ENCODE measurements around the gene AASDH.
"Not testable (repeated sequence)": the region's sequence is repeated elsewhere in the genome, so short reads cannot be mapped to it uniquely, and the experiment has no call there.

AASDH gene

DNA sequence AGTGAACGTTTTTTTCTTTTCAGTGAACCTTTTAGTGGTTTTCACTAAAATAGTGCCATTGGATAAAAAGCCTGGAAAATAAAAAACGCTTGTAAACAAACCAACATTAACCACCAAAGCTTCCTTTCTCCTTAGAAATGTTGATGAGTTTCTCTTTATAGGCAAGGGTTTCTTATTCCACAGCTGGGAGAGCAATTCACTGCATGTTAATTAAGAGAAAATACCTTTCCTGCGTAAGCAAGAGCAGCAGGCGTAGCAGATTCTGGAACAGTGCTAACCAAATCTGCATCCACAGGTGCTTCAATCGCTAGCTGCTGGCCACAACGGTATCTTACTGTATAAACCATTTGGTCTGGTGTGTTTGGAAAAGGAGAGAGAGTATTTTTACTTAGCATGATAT lies 13.3 kb upstream of the AASDH start:
- DNase-seq: no peak

DNA sequence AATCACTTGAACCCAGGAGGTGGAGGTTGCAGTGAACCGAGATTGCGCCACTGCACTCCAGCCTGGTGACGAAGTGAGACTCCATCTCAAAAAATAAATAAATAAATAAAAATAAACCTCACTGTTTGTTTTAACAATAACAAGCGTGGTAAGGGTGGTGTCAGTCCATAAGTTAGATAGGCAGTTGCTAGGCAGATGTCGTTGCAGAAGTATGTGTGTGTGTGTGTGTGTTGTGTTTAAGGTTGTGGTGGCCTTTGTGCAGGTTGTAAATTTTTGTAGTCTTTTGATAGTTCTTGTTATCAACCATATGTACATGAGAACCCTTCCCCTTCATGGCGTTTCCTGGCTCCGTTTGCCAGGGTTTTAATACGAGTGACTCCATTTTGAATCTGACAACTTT lies 4.0 kb upstream of the AASDH start:
- DNase-seq: no peak

DNA sequence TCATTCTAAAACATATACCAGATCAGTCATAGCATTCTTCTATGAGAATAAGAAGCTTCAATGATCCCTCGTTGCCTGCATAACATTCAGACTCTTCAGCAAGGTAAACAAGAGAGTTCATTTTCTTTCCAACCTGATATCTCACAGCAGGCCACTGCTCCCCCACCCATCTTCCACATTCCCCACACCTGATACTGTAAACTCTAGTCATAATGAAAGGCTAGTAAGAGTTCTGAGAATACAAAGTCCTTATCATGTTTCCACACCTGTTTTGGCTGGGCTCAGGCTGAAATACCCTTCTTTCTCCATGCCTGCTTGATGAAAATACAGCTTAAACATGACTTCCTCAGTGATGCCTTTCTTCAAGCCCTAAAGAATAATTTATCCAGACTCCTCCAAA lies 2.3 kb upstream of the AASDH start:
- DNase-seq: no peak

DNA sequence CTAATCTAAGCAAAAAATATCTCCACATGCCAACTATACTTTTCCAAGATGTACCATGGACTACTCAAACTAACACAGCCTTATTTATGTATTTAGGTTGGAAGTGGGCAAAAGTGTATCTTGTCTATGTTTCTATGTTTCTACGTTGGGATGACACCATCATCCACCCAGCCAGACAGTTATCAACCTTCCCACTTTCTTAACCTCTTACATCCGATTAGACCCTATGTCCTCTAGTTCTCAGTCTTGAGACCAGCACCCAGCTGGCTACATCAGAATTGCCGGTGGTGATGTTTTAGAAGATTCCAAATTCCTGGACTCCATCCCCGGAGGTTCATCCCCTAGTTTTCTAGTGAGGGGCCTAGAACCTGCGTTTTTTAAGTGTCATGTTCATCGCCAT lies 1.0 kb upstream of the AASDH start:
- no peak for DNase-seq

DNA sequence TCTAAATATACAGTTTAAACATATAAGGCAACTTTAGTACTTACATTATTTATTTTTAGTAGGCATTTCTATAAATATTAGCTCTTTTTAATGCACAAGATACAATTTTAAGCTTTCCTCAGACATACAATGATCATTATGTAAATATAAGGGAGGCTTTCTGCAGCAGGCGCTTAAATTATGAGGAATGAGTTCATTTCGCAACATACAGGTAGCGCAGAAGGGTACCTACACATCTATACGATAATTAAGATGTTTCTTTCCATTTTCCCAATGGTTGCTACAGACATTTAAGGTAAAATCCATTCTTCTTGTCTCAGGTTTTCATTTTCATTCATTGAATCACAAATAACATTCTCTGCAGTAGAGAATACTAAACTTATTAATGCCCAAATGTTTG lies 1.2 kb downstream of the AASDH start:
- no peak for DNase-seq

DNA sequence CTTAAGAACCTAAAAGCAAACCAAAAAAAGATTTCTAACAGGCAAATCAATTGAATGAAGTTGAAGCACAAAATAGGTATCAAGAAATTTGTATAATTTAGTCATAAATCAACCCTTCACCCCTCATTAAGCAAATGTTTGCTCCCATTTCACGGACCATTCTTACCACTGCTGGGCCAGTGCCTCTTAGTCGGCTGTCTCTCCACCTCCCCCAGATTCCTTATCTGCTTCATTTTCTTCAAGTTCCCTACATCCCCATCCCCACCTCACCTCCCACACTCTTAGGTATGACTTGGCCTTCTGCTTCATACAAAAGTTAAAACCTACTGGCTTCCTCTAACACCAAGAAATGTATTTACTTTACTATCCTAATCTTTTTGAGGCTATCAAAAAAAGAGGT lies 11.8 kb downstream of the AASDH start:
- no peak for DNase-seq

DNA sequence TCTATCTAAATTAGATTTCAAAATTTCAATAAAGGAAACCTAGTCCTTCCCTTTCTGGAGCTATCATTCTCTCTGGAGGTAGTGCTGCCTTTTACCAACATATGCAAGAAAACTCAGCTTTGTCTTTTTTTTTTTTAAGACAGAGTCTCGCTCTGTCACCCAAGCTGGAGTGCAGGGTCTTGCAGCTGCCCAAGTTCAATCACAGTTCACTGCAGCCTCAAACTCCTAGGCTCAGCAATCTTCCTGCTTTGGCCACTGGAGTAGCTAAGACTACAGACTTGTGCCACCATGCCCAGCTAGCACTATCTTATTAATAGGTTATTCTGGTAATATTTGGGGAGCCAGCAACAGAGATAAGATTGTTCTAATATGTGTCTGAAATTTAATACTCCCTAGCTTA lies 12.3 kb downstream of the AASDH start:
- DNase-seq: no peak

DNA sequence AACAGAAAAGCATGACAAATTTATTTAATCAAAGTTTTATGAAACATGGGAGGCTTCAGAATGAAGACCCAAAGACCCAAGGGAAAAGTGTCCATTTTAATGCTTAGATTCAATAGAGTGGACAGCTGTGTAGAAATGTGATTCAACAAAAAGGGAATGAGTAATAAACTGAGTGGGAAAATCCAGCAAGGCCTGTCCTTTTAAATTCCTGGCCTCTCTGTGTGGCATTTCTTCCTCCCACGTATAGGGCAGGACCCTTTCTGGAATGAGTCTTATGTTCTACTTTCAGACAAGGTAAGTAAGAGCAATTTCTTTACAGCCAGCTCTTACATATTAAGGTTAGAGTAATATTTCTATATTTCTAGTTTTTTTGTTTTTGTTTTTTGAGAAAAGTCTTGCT lies 14.5 kb downstream of the AASDH start:
- no peak for DNase-seq

DNA sequence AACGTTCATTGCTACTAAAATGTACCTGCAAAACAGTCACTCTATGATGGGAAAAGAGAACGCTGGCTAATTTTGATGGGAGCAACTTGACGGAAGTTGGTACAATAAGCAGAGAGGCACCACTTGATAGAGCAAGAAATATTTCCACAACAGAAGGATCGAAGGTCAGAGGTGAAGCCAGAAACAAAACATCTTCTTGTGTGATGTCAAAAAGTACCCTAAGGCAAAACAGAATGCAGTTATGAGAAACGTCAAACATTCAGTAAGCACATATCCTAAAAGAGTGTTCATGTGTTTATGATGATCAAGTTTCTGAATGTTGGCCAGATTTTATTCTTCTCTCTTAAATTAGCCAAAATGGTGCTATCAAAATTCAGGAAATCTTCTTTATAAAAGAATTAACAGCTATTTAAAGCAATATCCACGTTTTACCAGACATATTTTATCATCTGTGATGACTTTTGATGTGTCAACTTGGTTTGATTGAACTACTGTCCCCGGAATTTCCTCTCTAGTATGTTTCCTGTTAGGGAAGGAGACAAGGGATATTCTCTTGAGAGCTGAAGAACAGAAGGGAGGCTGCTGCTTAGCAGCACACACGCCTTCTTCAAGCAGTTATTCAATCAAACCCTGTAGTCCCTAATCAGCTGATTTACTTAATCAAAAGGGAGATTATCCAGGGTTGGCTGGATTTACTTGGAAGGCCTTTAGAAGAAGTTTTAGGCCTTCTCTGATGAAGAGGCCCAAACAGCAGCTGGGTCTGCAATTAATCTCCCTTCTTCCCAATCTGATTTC lies 15.7 kb downstream of the AASDH start:
- DNase-seq: no peak

DNA sequence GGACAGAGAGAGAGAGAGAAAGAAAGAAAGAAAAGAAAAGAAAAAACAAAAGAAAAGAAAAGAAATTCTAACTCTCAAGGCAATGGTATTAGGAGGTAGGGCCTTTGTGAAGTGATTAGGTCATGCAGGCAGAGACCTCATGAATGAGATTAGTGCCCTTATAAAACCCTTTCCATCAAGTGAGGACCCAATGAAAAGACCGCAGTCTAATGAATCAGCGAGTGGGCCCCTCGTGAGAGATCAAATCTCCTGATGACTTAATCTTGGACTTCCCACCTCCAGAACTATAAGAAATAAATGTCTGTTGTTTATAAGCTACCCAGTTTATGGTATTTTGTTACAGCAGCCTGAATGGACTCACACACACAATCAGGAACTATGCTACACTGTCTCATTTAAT lies 16.9 kb downstream of the AASDH start:
- DNase-seq: no peak

DNA sequence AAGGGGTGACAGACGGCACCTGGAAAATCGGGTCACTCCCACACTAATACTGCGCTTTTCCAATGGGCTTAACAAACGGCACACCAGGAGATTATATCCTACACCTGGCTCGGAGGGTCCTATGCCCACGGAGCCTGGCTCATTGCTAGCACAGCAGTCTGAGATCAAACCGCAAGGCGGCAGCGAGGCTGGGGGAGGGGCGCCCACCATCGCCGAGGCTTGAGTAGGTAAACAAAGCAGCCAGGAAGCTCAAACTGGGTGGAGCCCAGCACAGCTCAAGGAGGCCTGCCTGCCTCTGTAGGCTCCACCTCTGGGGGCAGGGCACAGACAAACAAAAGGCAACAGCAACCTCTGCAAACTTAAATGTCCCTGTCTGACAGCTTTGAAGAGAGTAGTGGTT lies 24.3 kb downstream of the AASDH start:
- DNase-seq: not testable (repeated sequence)

DNA sequence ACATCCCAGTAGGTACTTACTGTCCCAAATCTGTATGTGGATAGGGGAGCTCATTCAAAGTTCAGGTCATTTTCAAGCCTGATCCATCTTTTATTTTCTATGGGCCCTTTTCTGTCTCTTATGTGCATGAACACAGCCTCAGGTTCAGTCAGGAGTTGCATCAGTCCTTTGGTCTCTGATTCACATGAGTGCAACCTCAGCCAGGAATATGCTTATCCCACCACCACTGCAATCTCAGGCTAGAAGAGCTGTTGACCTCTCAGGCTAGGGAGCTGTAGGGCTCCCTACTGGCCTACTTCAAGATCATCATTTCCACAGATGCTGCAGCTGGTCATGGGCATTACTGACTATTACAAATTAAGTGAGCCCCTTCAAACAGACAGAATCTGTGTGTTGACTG lies 27.2 kb downstream of the AASDH start:
- no peak for DNase-seq

DNA sequence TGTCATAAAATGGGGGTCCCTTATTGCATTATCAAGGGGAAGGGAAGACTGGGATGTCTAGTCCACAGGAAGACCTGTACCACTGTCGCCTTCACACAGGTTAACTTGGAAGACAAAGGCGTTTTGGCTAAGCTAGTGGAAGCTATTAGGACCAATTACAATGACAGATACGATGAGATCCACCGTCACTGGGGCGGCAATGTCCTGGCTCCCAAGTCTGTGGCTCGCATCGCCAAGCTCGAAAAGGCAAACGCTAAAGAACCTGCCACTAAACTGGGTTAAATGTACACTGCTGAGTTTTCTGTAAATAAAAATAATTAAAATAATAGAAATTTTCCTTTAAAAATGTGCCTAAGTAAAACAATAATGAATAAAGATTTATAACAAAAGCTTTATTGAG lies 30.6 kb downstream of the AASDH start:
- no peak for DNase-seq

DNA sequence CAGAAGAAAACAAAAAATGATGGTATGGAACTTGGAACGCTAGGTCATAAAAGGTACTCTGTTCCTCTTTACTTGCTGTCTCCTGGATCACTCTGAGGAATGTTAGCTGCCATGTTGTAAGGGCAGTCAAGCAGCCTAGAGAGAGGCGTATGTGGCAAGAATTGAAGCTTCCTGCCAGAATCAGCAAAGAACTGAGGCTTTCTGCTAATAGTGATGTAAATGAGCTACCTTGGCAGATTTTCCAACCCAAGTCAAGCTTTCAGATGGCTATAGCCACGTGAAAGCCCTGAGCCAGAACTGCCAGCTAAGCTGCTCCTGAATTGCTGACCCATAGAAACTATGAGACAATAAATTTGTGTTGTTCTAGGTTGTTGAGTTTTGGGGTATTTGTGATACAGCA lies 38.7 kb downstream of the AASDH start:
- DNase-seq: no peak

DNA sequence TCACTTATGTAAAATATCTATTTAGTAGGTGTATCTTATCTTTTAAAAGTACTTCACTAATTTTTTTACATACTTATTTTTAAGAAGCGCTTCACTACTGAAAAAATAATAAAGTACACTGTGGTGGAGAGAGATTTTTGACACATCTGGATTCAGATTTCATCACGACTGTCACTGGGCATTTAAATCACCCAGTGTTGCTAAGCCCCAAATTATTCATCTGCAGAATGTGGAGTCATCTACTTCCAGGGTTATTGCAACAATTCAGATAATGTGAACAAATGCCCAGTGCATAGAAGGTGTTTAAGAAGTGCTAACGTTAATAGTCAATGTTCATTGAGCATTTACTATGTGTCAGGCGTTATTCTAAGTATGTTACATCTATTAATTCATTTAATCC lies 41.8 kb downstream of the AASDH start:
- no peak for DNase-seq

DNA sequence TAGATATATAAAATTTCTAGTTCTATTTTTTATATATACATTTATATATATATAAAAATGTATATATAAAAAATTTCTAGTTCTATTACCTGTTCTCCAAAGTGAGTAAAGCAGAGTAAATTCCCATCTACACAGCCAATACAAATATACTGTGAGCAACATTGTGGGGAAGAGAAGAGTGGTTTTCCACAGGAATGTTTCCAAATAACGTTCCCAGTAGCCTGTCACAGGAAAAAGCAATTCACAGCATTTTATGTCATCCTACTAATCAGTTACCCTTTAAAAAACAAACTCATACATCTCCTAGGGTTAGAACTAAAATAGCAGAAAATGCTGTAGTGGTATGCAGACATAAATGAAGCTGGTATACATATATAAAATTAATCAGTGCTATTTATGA lies 44.5 kb downstream of the AASDH start:
- no peak for DNase-seq

DNA sequence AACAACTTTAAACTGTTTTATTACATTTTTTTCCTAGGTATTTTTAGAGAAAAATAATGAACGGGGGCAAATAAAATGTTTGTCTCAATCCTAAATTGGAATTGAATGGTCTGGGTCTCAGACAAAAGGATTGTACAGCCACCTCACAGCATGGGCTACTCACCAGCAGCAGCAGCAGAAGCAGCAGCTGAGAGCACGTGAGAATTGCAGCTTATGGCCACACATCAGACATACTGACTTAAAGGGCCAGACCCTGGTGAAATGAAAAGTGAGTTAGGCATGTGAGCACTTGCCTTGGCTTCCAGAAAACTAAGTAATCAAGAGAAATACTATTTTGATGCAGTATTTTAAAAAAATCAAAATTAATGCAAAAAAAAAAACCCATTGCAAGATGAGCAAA lies 56.6 kb downstream of the AASDH start:
- no peak for DNase-seq

DNA sequence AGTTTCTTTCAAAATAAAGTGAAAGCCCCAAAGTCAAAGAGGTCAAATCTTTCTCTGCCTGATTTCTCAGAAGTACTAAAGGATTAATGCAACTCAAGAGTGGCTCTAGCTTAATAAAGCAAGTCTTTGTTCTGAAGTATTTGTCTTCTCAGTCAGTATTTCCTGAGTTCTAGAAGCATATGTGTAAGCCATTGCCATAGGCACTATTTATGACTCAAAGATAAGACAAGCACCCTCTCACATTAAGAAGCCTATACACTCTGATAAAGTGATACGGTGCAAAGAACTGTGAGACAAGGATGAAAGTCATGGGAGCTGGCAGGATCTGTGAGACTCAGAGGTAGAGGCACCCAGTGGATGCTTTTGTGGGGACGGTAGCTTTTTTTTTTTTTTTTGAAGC lies 60.9 kb downstream of the AASDH start:
- no peak for DNase-seq

DNA sequence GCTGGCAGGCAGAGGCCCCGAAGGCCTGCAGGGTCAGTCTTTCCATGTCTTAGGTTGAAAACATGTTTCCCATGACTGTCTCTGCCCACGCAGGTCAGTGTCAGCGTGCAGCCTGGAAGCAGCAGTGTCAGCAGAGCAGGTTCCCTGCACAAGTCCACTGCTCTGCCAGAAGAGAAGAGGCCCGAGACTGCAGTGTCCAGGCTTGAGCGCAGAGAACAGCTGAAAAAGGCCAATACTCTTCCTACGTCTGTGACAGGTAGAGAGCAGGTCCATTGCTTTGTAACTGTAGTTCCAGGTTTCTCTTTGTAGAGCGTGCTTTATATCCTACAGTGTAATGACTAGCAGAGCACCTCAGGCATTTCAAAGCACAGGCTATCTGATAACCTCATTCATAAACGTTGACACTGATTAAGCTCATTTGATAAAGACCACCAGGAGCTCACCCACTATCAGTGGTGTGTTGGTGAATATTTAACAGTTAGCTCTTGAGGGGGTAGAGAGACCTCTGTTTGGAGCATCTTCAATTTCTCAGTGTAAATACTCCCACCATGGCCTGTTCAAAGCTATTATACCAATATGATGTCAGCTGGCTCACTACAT lies 63.2 kb downstream of the AASDH start:
- no peak for DNase-seq

DNA sequence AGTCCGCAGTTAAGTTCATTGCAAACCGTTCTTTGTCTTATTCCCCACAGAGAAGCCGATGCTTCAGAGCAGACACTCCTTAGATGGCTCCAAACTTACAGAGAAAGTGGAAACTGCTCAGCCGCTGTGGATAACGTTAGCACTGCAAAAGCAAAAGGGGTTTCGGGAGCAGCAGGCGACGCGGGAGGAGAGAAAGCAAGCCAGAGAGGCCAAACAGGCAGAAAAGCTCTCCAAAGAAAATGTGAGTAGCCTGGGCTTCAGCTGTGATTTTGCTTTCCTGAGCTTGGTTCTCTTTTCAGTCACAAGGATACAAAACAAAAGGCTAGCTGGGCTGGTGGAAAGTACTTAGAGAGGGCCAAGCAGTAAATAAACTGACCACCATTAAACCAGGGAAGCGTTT lies 64.0 kb downstream of the AASDH start:
- DNase-seq: no peak

DNA sequence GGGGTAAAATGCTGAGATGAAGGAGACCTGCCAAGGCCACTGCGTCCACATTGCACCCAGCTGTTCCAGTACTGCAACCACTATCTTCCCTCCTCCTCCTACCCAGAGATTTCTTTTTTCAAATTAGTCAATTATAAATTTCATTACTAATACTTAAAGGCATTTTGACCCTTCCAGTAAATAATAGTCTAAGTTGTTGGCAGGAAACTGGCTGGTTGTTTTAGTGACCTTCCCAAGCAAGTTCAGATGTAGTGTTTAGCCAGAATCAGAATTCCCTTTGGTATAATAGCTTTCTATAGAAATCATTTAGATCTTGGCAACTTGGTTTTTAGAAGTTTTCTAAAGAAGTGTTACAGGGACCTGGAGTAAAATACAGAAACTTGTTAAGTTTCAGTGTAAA lies 66.0 kb downstream of the AASDH start:
- DNase-seq: no peak

DNA sequence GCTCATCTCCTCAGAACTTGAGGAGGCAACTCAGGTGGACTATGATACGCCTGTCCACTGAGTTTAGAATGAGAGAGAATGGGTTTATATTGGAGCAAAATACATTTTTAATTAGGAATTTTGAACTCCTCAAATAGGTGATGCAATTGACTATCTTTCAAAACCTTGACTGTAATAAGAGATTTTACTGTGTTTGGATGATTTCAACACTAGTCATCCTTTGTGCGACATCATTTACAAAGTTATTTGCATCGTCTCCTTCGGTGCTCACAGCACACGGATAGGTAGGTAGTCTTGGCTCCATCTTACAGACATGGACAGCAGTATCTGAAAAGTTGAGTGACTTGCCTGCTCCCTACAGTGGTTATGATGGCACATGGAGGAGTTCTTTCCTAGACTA lies 67.0 kb downstream of the AASDH start:
- DNase-seq: no peak

DNA sequence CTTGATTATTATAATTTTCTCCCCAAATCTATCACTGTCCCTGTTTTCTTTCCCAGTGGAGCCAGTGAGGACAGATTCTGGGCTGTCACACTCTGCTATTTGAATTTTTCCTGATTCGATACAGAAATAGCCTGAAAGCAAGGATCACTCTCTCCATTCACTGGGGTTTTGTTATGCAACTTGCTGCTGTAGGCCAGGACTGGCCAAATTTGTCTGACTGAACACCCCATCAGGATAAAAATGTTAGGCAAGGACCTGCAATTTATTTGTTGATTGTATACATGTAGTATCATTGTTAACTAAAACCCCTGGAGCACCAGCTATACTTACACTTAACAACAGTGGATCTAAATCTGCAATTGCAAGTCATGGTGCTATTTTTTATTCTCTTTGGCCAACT lies 68.7 kb downstream of the AASDH start:
- DNase-seq: no peak

DNA sequence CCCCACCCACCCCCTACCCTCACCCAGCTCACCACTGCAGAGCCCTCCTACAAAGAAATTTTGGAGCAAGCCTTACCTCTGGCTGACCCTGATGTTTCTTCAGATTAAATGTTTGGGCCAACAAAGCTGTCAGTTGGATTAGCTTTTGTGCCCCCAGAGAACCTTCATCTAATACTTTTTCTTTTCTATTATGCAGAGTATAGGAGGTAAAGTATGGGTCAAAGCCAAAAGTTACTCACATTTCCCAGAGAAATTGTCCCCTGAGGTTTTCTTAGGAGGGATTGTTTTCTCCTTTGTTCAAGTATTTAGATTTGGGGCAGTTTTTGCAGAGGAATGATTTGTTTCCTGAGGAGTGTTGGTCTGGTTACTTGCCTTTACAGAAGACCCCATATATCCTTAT lies 69.5 kb downstream of the AASDH start:
- DNase-seq: no peak

DNA sequence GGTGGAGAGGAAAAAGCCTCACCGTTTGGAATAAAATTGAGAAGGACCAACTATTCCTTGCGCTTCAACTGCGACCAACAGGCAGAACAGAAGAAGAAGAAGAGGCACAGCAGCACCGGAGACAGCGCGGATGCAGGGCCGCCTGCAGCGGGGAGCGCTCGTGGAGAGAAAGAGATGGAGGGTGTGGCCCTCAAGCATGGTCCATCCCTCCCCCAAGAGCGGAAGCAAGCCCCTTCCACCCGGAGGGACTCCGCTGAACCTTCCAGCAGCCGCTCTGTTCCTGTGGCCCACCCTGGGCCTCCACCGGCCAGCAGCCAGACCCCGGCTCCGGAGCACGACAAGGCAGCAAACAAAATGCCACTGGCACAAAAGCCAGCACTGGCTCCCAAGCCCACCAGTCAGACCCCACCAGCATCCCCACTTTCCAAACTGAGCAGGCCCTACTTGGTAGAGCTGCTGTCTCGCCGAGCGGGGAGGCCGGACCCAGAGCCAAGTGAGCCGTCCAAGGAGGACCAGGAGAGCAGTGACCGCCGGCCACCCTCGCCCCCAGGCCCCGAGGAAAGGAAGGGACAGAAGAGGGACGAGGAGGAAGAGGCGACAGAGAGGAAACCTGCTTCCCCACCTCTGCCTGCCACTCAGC lies 71.2 kb downstream of the AASDH start:
- no peak for DNase-seq

All from stimulated activated CD4-positive, alpha-beta T cell treated with anti-CD3 and anti-CD28 coated beads, Interleukin-12 subunit alpha, Interleukin-12 subunit beta, amount 100 ng/mL, for 4 hours (primary cell).